HG02943 (cell line): ENCODE measurements around the gene RASAL2.

Source experiments
- ATAC-seq: cut with Tn5 transposase; IDR thresholded peaks from one replicate; pipeline ENCODE4 v1.9.1; 2021; ENCODE audit warnings: mild to moderate bottlenecking, low read depth, moderate library complexity; ENCODE audit not compliant: unreplicated experiment

The RASAL2 gene

GRCh38 chr1:178412400-178412770 lies 318.5 kb downstream of the RASAL2 start:
- peak; percentile 90 for ATAC-seq

DNA sequence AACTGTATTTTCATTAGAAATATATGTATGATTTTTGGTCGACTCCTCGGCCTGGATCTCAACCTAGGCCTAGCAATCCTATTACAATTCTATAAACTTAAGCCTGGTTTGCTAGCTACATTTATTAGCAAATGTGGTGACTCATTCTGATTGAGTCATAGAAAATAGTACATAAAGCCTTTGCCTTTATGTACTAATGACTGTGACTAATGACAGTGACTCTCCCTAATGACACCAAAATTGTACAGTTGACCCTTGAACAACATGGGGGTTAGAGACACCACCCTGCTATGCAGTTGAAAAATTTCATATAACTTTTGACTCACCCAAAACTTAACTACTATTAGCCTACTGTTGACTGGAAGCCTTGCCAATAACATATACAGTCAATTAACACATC lies 324.0 kb downstream of the RASAL2 start:
- ATAC-seq: no peak

GRCh38 chr1:178418284-178418955 lies 324.5 kb downstream of the RASAL2 start:
- ATAC-seq: peak; percentile 90

DNA sequence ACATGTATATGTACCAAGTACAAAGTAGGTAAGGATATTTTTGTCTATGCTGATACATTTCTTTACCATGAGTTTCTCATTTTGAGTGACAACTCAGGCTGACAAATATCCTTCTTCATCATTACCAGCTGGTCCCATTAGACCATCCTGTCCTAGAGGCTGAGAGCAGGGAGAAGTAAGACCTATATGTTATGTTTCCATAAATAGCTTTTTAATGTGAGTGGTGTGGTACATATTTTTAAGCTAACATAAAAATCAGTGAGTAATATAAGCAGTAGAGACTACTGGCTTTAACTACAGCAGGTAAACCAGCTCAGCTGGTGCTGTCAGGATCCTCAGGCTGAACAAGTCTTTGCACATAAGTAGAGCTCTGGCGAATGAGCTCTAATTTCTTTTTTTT lies 340.5 kb downstream of the RASAL2 start:
- ATAC-seq: no peak

GRCh38 chr1:178434899-178435435 lies 341.1 kb downstream of the RASAL2 start:
- ATAC-seq: no peak

GRCh38 chr1:178436899-178437298 lies 343.0 kb downstream of the RASAL2 start:
- no peak for ATAC-seq

DNA sequence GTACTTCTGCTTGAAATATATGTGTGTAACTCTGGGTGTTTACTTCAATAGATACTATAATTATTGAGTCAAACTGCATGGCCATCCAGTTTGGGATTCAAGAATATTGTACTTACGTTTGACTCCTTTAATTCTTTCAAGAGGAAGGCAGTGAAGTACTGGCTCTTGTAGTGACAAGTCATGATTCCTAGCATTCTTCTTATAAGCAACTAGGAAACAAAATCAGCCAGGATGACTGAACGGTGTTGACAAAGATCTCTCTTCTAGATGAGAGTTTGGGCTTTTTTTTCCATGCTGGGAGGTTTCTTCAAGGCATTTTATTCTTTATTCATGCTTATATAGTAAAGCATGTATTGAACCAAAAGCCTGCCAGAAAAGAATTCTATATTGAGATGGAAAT lies 344.5 kb downstream of the RASAL2 start:
- ATAC-seq: no peak

DNA sequence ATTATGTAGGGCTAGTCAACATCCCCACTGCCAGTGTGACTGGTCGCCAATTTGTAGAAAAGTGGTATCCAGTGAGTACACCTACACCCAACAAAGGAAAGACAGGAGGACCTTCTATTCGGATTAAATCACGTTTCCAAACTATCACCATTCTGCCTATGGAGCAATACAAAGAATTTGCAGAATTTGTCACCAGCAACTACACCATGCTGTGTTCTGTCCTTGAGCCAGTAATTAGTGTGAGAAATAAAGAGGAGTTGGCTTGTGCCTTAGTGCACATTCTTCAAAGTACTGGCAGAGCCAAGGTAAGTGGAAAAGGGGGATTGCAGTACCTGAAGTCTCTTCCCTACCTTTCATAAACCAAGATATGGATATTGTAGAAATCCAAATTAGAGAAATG lies 349.0 kb downstream of the RASAL2 start:
- ATAC-seq: no peak

GRCh38 chr1:178450871-178451270 lies 357.0 kb downstream of the RASAL2 start:
- no peak for ATAC-seq

GRCh38 chr1:178451529-178451928 lies 357.6 kb downstream of the RASAL2 start:
- ATAC-seq: no peak

- ATAC-seq: no peak
Observed at GRCh38 chr1:178452013-178452412, 358.1 kb downstream of the RASAL2 start.

DNA sequence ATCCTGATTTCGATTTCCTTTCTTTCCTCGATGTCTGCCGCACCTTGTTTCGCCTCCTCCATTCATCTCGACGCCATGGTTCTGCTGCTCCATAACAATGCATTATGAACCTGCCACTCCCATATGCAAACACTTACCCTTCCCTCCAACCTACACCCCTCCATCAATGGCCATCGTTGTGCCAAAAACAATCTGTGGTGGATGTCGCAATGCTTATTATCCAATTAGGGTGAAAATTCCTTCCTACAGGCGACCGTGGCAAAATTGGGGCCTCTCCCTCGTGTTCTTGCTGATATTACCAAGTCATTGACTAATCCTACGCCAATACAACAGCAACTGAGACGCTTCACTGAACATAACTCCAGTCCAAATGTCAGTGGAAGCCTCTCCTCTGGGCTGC lies 362.6 kb downstream of the RASAL2 start:
- ATAC-seq: no peak

GRCh38 chr1:178457651-178458050 lies 363.7 kb downstream of the RASAL2 start:
- no peak for ATAC-seq

GRCh38 chr1:178458203-178458602 lies 364.3 kb downstream of the RASAL2 start:
- no peak for ATAC-seq

GRCh38 chr1:178461104-178461503 lies 367.2 kb downstream of the RASAL2 start:
- no peak for ATAC-seq

DNA sequence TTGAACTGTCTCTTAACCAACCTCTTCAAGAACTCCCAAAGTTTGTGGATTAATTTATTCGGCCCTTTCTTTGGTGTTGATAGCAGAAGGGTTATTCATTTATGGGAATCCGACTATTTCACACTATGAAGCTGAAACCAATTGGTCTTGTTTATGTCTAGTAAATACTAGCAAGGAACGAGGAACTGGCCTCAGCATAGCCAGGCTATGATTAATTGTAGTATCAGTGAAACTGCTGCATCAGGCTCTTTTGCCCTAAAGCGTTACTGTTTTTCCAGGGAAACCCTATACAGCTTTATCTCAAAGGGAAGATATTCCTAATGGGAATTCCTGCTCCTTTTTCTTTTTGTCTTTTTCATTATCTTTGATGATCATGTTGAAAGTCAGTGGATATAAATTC lies 367.8 kb downstream of the RASAL2 start:
- ATAC-seq: no peak

DNA sequence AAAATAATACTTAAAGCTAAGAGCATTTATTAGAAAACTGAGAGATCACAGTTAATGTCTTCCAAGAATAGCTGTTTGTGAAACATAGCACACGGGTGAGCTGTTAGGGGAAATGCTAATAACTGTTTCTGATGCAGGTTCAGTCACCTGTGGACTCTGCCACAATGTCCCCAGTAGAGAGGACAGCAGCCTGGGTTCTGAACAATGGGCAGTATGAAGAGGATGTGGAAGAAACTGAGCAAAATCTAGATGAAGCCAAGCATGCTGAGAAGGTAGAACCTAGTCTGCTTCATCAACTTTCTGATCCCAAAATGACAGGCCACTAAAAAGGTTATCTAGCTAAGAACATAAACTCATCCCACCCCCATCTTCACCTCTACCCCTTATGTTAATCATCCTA lies 370.2 kb downstream of the RASAL2 start:
- no peak for ATAC-seq

DNA sequence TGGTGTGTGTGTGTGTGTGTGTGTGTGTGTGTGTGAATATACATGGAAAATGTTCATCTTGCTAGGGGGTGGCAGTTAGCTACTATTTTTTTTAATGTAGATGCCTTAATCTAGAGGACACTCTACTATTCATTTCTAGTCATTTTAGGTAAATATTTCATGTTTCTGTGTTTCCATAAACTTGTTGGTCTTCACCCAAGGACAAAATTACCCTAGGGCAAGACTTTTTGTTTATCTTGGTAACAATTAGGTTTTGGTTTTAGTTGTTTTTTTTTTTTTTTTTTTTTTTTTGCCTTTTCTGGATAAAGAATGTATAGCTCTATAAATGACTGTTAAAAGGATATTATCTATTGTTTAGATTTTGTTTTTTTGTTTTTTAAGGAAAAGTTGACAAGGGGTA lies 370.7 kb downstream of the RASAL2 start:
- no peak for ATAC-seq

DNA sequence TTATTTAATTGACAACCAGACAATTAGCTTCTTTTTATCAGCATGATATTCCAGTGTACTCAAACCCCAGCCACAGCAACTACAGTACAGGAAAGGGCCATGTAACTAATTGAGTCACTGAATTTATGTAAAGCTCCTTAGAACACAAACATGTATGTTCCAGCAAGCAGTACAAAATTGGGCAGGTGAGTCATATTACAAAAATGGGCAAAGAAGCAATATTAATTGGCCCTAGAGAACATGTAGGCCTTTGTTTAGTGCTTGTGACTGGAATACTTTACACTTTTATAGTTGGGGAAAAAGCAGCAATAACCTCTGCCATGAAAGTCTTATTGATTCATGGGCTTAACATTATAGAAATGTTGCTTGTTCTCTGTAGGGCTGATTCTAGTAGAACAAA lies 371.1 kb downstream of the RASAL2 start:
- ATAC-seq: no peak

GRCh38 chr1:178467837-178468236 lies 373.9 kb downstream of the RASAL2 start:
- ATAC-seq: no peak

DNA sequence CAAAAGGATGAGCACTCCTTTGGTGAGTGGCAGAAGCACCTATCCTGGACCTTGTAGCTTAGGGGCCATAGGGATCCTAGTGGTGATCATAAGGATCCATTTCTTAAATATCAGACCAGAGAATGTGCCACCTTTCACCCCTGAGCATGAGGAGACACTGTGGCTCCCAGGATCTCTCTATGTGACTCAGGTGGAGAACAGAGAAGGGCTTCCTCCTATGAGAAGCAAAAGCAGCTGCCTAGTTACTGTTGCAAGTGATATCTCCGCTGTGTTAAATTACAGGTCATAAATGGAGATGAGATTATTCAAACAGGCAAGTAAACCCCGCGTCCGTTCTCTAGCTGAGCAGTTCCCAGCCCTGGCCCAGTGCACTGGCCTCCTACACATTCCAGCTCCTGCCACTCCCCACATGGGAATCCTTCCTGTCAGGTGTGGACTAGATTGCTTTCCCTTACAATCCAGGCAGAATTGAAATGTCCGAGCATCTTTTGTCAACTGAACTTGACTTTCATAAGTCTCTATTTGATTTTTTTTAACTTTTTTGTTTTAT lies 376.6 kb downstream of the RASAL2 start:
- no peak for ATAC-seq

DNA sequence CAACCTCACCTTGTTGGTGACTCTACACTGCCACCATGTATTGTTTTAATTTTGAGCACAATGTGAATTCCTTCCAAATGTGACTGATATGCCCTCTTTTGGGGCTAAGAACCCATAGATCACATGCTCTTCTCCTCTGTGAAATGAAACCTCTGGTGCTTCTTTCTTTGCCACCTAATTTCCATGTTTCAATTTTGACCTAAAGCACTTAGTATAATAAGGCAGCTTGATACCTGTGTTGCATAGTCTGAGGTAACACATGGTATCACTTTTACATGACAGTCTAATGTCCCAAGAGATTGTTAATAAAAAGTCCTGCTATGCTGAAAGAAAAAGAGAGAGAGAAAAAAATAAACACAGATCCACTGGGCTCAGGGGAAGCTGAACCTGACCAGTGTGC lies 378.6 kb downstream of the RASAL2 start:
- ATAC-seq: no peak
